KOPT-K1 (cell line): ENCODE results near the gene ROBO1.
"Not testable (repeated sequence)": the region's sequence is repeated elsewhere in the genome, so short reads cannot be mapped to it uniquely, and the experiment has no call there.

ENCODE experiments used
- H3K27ac ChIP-seq: fragments of 200-600 bp; sonication (generic); 2 replicates; pipeline ENCODE4 v1.5.1; 2016; ENCODE audit warnings: antibody characterized with exemption, mild to moderate bottlenecking, low read depth, low read length; ENCODE audit not compliant: poor library complexity, severe bottlenecking
- H3K36me3 ChIP-seq: fragments of 200-600 bp; sonication (generic); 2 replicates; pipeline ENCODE4 v1.5.1; 2017; ENCODE audit warnings: antibody characterized with exemption, mild to moderate bottlenecking, low read length, moderate library complexity; ENCODE audit not compliant: insufficient read depth
- H3K9me3 ChIP-seq: fragments of 200-600 bp; sonication (generic); 2 replicates; pipeline ENCODE4 v1.5.1; 2017; ENCODE audit warnings: antibody characterized with exemption, low read length, mild to moderate bottlenecking; ENCODE audit not compliant: insufficient read depth, poor library complexity, severe bottlenecking

Gene ROBO1

GRCh38 chr3:79173259-79173658 is 594.5 kb downstream of the ROBO1 start:
- not testable (repeated sequence) for H3K36me3 ChIP-seq, H3K9me3 ChIP-seq, H3K27ac ChIP-seq

- Histone ChIP-seq H3K27ac (no peak overlapping the region), H3K36me3 (no peaks in the 10 kb centered on the region), H3K9me3 (no peaks in the 10 kb centered on the region)
These were observed 595.6 kb downstream of the ROBO1 start for GRCh38 chr3:79172241-79172640.

GRCh38 chr3:79170021-79170420 is 597.8 kb downstream of the ROBO1 start:
- no peaks in the 10 kb centered on the region for H3K36me3 ChIP-seq
- no peaks in the 10 kb centered on the region for H3K9me3 ChIP-seq
- no peak overlapping the region for H3K27ac ChIP-seq

- Histone ChIP-seq H3K27ac (no peak overlapping the region), H3K9me3 (no peaks in the 10 kb centered on the region), H3K36me3 (no peaks in the 10 kb centered on the region)
These were observed 600.0 kb downstream of the ROBO1 start for GRCh38 chr3:79167651-79168416.

GRCh38 chr3:79162653-79163052 is 605.1 kb downstream of the ROBO1 start:
- H3K36me3 ChIP-seq = no peaks in the 10 kb centered on the region
- no peaks in the 10 kb centered on the region for H3K9me3 ChIP-seq
- no peak overlapping the region for H3K27ac ChIP-seq

- H3K27ac ChIP-seq = no peak overlapping the region
- no peaks in the 10 kb centered on the region for H3K9me3 ChIP-seq
- no peaks in the 10 kb centered on the region for H3K36me3 ChIP-seq
These were observed 605.9 kb downstream of the ROBO1 start for GRCh38 chr3:79161941-79162340.

- Histone ChIP-seq H3K9me3 (no peaks in the 10 kb centered on the region), H3K36me3 (no peaks in the 10 kb centered on the region), H3K27ac (no peak overlapping the region)
These were observed 607.4 kb downstream of the ROBO1 start for GRCh38 chr3:79160421-79160820.

- Histone ChIP-seq H3K27ac (no peak overlapping the region), H3K36me3 (no peaks in the 10 kb centered on the region), H3K9me3 (no peaks in the 10 kb centered on the region)
These were observed 608.1 kb downstream of the ROBO1 start for GRCh38 chr3:79159736-79160135.

- Histone ChIP-seq H3K27ac (no peak overlapping the region), H3K9me3 (no peaks in the 10 kb centered on the region), H3K36me3 (no peaks in the 10 kb centered on the region)
These were observed 610.6 kb downstream of the ROBO1 start for GRCh38 chr3:79157191-79157590.

GRCh38 chr3:79154865-79155264 is 612.9 kb downstream of the ROBO1 start:
- Histone ChIP-seq H3K27ac (no peak overlapping the region), H3K36me3 (no peaks in the 10 kb centered on the region), H3K9me3 (no peaks in the 10 kb centered on the region)

- Histone ChIP-seq H3K27ac (no peak overlapping the region), H3K9me3 (no peaks in the 10 kb centered on the region), H3K36me3 (no peaks in the 10 kb centered on the region)
These were observed 619.0 kb downstream of the ROBO1 start for GRCh38 chr3:79148786-79149185.

- Histone ChIP-seq H3K27ac (no peak overlapping the region), H3K36me3 (no peaks in the 10 kb centered on the region), H3K9me3 (no peaks in the 10 kb centered on the region)
These were observed 621.8 kb downstream of the ROBO1 start for GRCh38 chr3:79146024-79146423.

GRCh38 chr3:79140708-79141107 is 627.1 kb downstream of the ROBO1 start:
- Histone ChIP-seq H3K36me3 (no peaks in the 10 kb centered on the region), H3K27ac (no peak overlapping the region)

GRCh38 chr3:79139395-79140068 is 628.3 kb downstream of the ROBO1 start:
- Histone ChIP-seq H3K9me3 (no peaks in the 10 kb centered on the region), H3K36me3 (no peaks in the 10 kb centered on the region), H3K27ac (no peak overlapping the region)

More at GRCh38 chr3:79140708-79141107, 627.1 kb downstream of the ROBO1 start:
- H3K9me3 ChIP-seq = no peaks in the 10 kb centered on the region

GRCh38 chr3:79125313-79125984 is 642.3 kb downstream of the ROBO1 start:
- Histone ChIP-seq H3K27ac (no peak overlapping the region), H3K9me3 (no peaks in the 10 kb centered on the region), H3K36me3 (no peaks in the 10 kb centered on the region)
